ENCODE data around the gene EDC4.

The EDC4 gene

DNA sequence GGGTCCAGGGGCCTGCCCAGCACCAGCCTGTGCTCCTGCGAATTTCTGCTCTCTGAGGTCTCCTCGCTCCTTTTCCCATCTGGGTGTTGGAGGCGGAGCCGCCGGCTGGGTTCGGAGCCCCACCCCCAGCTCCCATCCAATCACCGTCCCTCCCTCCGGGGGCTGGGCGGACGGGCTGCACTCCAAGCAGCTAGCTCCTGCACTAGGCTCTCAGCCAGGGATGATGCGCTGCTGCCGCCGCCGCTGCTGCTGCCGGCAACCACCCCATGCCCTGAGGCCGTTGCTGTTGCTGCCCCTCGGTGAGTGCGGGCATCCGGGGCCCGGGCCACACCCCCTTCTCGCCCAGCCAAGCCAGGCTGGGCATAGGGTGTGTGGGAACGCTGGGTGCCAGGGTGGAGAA lies 11.8 kb downstream of the EDC4 start, which contains the start of gene NRN1L:
Gene NRN1L (plus strand): TSS at position 202 of the 400 bp plus-strand sequence. CDS start 19 bp downstream, at position 221.
- ChIA-PET CTCF (interaction anchor here (0.6 to 2.6 kb wide), 8 partner anchors 13 to 211 kb away, joined by 3 to 15 read pairs (median 8); partner anchors contain the start of gene PSMB10), POLR2A (ENCODE audit: low non-redundant PET) (no interaction called here)
- peak; percentile 98 for DNase-seq (ENCODE audit: low spot score)
- peak within 1 kb of the TSS; percentile 77 for H3K27ac ChIP-seq
- TF ChIP-seq, protein P1, sequence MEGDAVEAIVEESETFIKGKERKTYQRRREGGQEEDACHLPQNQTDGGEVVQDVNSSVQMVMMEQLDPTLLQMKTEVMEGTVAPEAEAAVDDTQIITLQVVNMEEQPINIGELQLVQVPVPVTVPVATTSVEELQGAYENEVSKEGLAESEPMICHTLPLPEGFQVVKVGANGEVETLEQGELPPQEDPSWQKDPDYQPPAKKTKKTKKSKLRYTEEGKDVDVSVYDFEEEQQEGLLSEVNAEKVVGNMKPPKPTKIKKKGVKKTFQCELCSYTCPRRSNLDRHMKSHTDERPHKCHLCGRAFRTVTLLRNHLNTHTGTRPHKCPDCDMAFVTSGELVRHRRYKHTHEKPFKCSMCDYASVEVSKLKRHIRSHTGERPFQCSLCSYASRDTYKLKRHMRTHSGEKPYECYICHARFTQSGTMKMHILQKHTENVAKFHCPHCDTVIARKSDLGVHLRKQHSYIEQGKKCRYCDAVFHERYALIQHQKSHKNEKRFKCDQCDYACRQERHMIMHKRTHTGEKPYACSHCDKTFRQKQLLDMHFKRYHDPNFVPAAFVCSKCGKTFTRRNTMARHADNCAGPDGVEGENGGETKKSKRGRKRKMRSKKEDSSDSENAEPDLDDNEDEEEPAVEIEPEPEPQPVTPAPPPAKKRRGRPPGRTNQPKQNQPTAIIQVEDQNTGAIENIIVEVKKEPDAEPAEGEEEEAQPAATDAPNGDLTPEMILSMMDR (conservative IDR thresholded peaks at IDR 0.05; ENCODE audit: low read depth), result no peak

- H3K27ac ChIP-seq, result peak overlapping the region; percentile 77
- CTCF ChIA-PET, result interaction anchor here (0.7 to 2.6 kb wide), 3 partner anchors 43 to 69 kb away, joined by 3 to 14 read pairs (median 10); no protein-coding TSS in a partner anchor
- POLR2A ChIA-PET (ENCODE audit: low non-redundant PET), result interaction anchor here (0.6 kb wide), 1 partner anchor 28 kb away, joined by 3 read pairs; no protein-coding TSS in a partner anchor
- TF ChIP-seq, protein P1 (conservative IDR thresholded peaks at IDR 0.05; ENCODE audit: low read depth), result no peak
- no peak for DNase-seq (ENCODE audit: low spot score)
Observed at GRCh38 chr16:67885545-67885944, 12.7 kb downstream of the EDC4 start.

GRCh38 chr16:67885976-67886375 lies 13.1 kb downstream of the EDC4 start:
- ChIA-PET CTCF (interaction anchor here (0.7 to 2.0 kb wide), 2 partner anchors 42 to 70 kb away, joined by 3 to 10 read pairs; no protein-coding TSS in a partner anchor), POLR2A (ENCODE audit: low non-redundant PET) (no interaction called here)
- H3K27ac ChIP-seq, result peak overlapping the region; percentile 77
- no peak for DNase-seq (ENCODE audit: low spot score)
- TF ChIP-seq, protein P1 (conservative IDR thresholded peaks at IDR 0.05; ENCODE audit: low read depth), result no peak

DNA sequence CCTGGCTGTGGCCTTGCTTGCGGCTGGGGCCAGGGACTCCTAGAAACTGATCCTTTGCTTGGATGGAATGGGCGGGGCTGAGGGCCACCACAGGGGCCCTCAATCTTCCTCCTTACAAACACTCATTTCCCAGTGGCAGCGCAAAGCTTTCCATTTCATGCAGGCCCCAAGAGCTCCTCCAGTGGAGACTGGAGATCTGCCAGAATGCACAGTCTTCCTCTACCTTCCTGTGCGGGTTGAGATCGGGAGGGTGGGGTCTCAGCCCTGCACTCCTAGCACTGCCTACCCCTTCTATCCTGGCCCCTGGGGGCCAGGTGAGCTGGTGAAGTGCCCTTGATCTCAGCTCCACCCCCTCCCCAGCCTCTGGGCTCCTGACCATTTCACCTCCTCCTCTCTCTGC lies 13.5 kb downstream of the EDC4 start:
- TF ChIP-seq, protein P1 (conservative IDR thresholded peaks at IDR 0.05; ENCODE audit: low read depth), result no peak
- H3K27ac ChIP-seq, result peak overlapping the region; percentile 77
- ChIA-PET POLR2A (ENCODE audit: low non-redundant PET) (no interaction called here), CTCF (interaction anchor here (0.6 to 2.0 kb wide), 4 partner anchors 42 to 154 kb away, joined by 3 to 10 read pairs (median 3); no protein-coding TSS in a partner anchor)
- no peak for DNase-seq (ENCODE audit: low spot score)

DNA sequence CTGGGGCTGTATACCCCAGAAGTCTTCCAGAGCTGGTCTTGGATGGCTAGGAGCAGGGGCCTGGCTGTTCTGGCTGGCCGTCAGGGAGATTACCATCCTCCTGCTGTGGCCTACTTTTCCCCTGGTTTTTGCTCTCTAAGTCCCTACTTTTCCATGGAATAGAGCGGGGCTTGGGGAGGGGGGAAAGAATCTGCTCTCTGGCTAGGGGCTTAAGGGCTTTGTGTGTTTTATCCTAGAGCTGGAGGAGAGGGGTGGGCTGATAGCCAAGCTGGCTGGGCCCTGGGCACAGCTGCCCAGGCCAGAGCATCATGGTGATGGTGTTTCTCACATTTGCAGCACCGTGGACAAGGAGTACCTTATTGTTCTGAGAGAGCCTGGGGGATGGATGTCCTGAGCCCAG lies 15.5 kb downstream of the EDC4 start:
- ChIA-PET POLR2A (ENCODE audit: low non-redundant PET) (no interaction called here), CTCF (interaction anchor here (0.6 kb wide), 1 partner anchor 72 kb away, joined by 5 read pairs; no protein-coding TSS in a partner anchor)
- TF ChIP-seq, protein P1 (conservative IDR thresholded peaks at IDR 0.05; ENCODE audit: low read depth), result no peak
- no peak for DNase-seq (ENCODE audit: low spot score)
- no peak overlapping the region for H3K27ac ChIP-seq

- POLR2A ChIA-PET (ENCODE audit: low non-redundant PET), result no interaction called here
- no peak for DNase-seq (ENCODE audit: low spot score)
- no peak overlapping the region; the same call in 1 of the 2 replicates for H3K27ac ChIP-seq
- CTCF ChIA-PET, result no interaction called here
- TF ChIP-seq, protein P1 (conservative IDR thresholded peaks at IDR 0.05; ENCODE audit: low read depth), result no peak
Observed at GRCh38 chr16:67892375-67892774, 19.5 kb downstream of the EDC4 start.

Data from RWPE1 (cell line).